K562 (cell line): ENCODE results near the gene CFAP410. TPM values are rescaled to one million over a fixed set of nuclear protein-coding genes. Genes with fewer than 3 reads are reported as not detected.

Experiments
- AFF4 ChIP-seq: sonication (generic); formaldehyde crosslinking; IDR thresholded peaks from 2 replicates; pipeline ENCODE4 v1.8.0; 2023; ENCODE audit warnings: mild to moderate bottlenecking, missing genetic modification reagents
- HMGN3 ChIP-seq: IDR thresholded peaks from 2 replicates; pipeline ENCODE4 v1.6.1; 2011; ENCODE audit warnings: borderline replicate concordance, low read depth, mild to moderate bottlenecking, mixed read lengths, low read length; ENCODE audit not compliant: insufficient read length; ENCODE audit errors: extremely low read depth
- MCM3 ChIP-seq: fragments of 450-650 bp; IDR thresholded peaks from 2 replicates; pipeline ENCODE4 v1.6.1; 2016
- SMARCC2 ChIP-seq: fragments of 450-650 bp; IDR thresholded peaks from 2 replicates; pipeline ENCODE4 v1.6.1; 2017; ENCODE audit warnings: antibody characterized with exemption, moderate library complexity, mild to moderate bottlenecking, low read depth
- SNRNP70 ChIP-seq: fragments of 200-400 bp; formaldehyde crosslinking; optimal IDR thresholded peaks from 2 replicates; pipeline ENCODE3; 2017; ENCODE audit warnings: low read depth, low read length
- XRCC5 ChIP-seq: fragments of 200-400 bp; formaldehyde crosslinking; IDR thresholded peaks from 2 replicates; pipeline ENCODE4 v1.6.1; 2017; ENCODE audit warnings: low read depth, mild to moderate bottlenecking, low read length
- ZNF274 ChIP-seq: IDR thresholded peaks from 2 replicates; pipeline ENCODE4 v1.6.1; 2011; ENCODE audit warnings: low read depth, mild to moderate bottlenecking, low read length, moderate library complexity, borderline replicate concordance
- polyA plus RNA-seq, 8 experiments: library from polyadenylated mRNA; depleted of rRNA in 4 of 8; stranded (reverse) in 5 of 8; unstranded in 3 of 8; fragments of >200 nt; fragmentation: Nextera tagmentation in 2 of 8; fragmentation: Illumina TruSeq in 1 of 8; extraction: Ambion mirVana in 2 of 8; extraction: Trizol in 1 of 8; gene quantifications; 2 replicates each; pipeline versions ENCODE4 v1.2.1 to v1.2.3, GENCODE V29; 2011 to 2014; ENCODE audit warnings: inconsistent platforms in 1 of 8, missing spikeins in 1 of 8
- total RNA-seq, 7 experiments: library from RNA; depleted of rRNA in 6 of 7; stranded (reverse); fragments of >200 nt in 6 of 7; fragmentation: Illumina TruSeq in 2 of 7; extraction: Trizol in 2 of 7; gene quantifications; 2 replicates each; pipeline versions ENCODE4 v1.2.1 to v1.2.3, GENCODE V29; 2011 to 2021; ENCODE audit warnings: low replicate concordance in 1 of 7
- TF ChIP-seq, protein P1 (sequence below): sonication (generic); formaldehyde crosslinking; IDR thresholded peaks from 2 replicates; pipeline ENCODE4 v1.8.0; 2022; ENCODE audit warnings: missing genetic modification reagents, mild to moderate bottlenecking, moderate library complexity, borderline replicate concordance

Gene CFAP410
- total and polyA plus RNA-seq, 9 of the 15 experiments (the other 6 are each of a cell fraction or from before 2014, with no cell fraction given), result 0.07 to 17.3 (median 2.3) TPM

GRCh38 chr21:44303490-44303981, 35.7 kb downstream of the CFAP410 start (continued):
- TF ChIP-seq AFF4 (no peak), ZNF274 (no peak), SNRNP70 (no peak), HMGN3 (no peak), MCM3 (no peak), XRCC5 (no peak), SMARCC2 (no peak)
- TF ChIP-seq, protein P1, sequence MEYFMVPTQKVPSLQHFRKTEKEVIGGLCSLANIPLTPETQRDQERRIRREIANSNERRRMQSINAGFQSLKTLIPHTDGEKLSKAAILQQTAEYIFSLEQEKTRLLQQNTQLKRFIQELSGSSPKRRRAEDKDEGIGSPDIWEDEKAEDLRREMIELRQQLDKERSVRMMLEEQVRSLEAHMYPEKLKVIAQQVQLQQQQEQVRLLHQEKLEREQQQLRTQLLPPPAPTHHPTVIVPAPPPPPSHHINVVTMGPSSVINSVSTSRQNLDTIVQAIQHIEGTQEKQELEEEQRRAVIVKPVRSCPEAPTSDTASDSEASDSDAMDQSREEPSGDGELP, result no peak
